Neural cell (in vitro differentiated cells): ENCODE results near the gene FMNL1. TPM values are rescaled to one million over a fixed set of nuclear protein-coding genes. Genes with fewer than 3 reads are reported as not detected.

ENCODE experiments used
- H2AFZ ChIP-seq: fragments of 200-600, 300-800 bp; sonication (generic), shearing (Covaris generic); 2 replicates; pipeline ENCODE4 v1.6.0; 2014; ENCODE audit warnings: low read depth, mild to moderate bottlenecking, antibody characterized with exemption, low read length, moderate library complexity
- H3F3A ChIP-seq: fragments of 200-600 bp; shearing (Covaris generic); 2 replicates; pipeline ENCODE4 v1.6.1; 2016; ENCODE audit warnings: mild to moderate bottlenecking, moderate library complexity, mixed read lengths, antibody characterized with exemption, low read length; ENCODE audit not compliant: insufficient read depth, poor library complexity, severe bottlenecking
- H3K27ac ChIP-seq: fragments of 200-600, 300-800 bp; sonication (generic), shearing (Covaris generic); 2 replicates; pipeline ENCODE4 v1.5.1; 2014; ENCODE audit warnings: mild to moderate bottlenecking, low read length, moderate library complexity
- H3K27me3 ChIP-seq: fragments of 300-800, 200-600 bp; sonication (generic), shearing (Covaris generic); 2 replicates; pipeline ENCODE4 v1.6.0; 2014; ENCODE audit warnings: mild to moderate bottlenecking, low read depth, low read length, moderate library complexity; ENCODE audit not compliant: insufficient read depth
- H3K36me3 ChIP-seq: fragments of 300-800, 200-600 bp; sonication (generic), shearing (Covaris generic); 2 replicates; pipeline ENCODE4 v1.5.1; 2014; ENCODE audit warnings: mild to moderate bottlenecking, antibody characterized with exemption, low read length, moderate library complexity; ENCODE audit not compliant: insufficient read depth
- H3K4me2 ChIP-seq: fragments of 300-800, 200-600 bp; sonication (generic), shearing (Covaris generic); 2 replicates; pipeline ENCODE4 v1.6.0; 2014; ENCODE audit warnings: mild to moderate bottlenecking, low read length
- H3K4me3 ChIP-seq: fragments of 300-800, 200-600 bp; sonication (generic), shearing (Covaris generic); 2 replicates; pipeline ENCODE4 v1.5.1; 2014; ENCODE audit warnings: mild to moderate bottlenecking, low read length, moderate library complexity
- H3K79me2 ChIP-seq: fragments of 200-600 bp; shearing (Covaris generic); replicated peaks from 2 replicates; pipeline ENCODE4 v1.6.0; 2014; ENCODE audit warnings: mild to moderate bottlenecking, low read length, moderate library complexity; ENCODE audit not compliant: insufficient read depth
- H3K9ac ChIP-seq: fragments of 300-800, 200-600 bp; sonication (generic), shearing (Covaris generic); 2 replicates; pipeline ENCODE4 v1.6.1; 2016; ENCODE audit warnings: mild to moderate bottlenecking, low read length, mixed read lengths
- H3K9me2 ChIP-seq: fragments of 200-600 bp; shearing (Covaris generic); 2 replicates; pipeline ENCODE4 v1.6.1; 2016; ENCODE audit warnings: mild to moderate bottlenecking, low read length, mixed read lengths; ENCODE audit not compliant: insufficient read depth
- H3K9me3 ChIP-seq: fragments of 200-600, 300-800 bp; sonication (generic), shearing (Covaris generic); 2 replicates; pipeline ENCODE4 v1.6.1; 2016; ENCODE audit warnings: mild to moderate bottlenecking, mixed run types, low read length, moderate library complexity, mixed read lengths
- H4K20me1 ChIP-seq: fragments of 200-600 bp; shearing (Covaris generic); 2 replicates; pipeline ENCODE4 v1.6.1; 2016; ENCODE audit warnings: mild to moderate bottlenecking, mixed run types; ENCODE audit not compliant: insufficient read depth
- CTCF ChIP-seq: fragments of 450-650 bp; IDR thresholded peaks from 2 replicates; pipeline ENCODE4 v1.5.1; 2014; ENCODE audit warnings: antibody characterized with exemption, mild to moderate bottlenecking, moderate library complexity; ENCODE audit not compliant: poor library complexity, severe bottlenecking
- EP300 ChIP-seq: fragments of 450-650 bp; conservative IDR thresholded peaks from 2 replicates; pipeline ENCODE4 v1.6.1; 2014; ENCODE audit warnings: antibody characterized with exemption, mild to moderate bottlenecking, moderate library complexity; ENCODE audit not compliant: poor library complexity, severe bottlenecking
- EZH2 ChIP-seq: fragments of 200-600, 300-800 bp; shearing (Covaris generic), sonication (generic); IDR thresholded peaks from 2 replicates; pipeline ENCODE4 v1.6.1; 2014; ENCODE audit warnings: antibody characterized with exemption, low read length, borderline replicate concordance, mild to moderate bottlenecking; ENCODE audit not compliant: insufficient read depth, poor library complexity, severe bottlenecking
- MXI1 ChIP-seq: fragments of 450-650 bp; conservative IDR thresholded peaks from 2 replicates; pipeline ENCODE4 v1.6.1; 2014; ENCODE audit warnings: antibody characterized with exemption, mild to moderate bottlenecking; ENCODE audit not compliant: poor library complexity, severe bottlenecking
- POLR2AphosphoS5 ChIP-seq: IDR thresholded peaks from 2 replicates; pipeline ENCODE4 v1.6.1; 2012
- RAD21 ChIP-seq: fragments of 450-650 bp; conservative IDR thresholded peaks from 2 replicates; pipeline ENCODE4 v1.6.1; 2014; ENCODE audit warnings: antibody characterized with exemption, mild to moderate bottlenecking, moderate library complexity
- REST ChIP-seq: IDR thresholded peaks from 2 replicates; pipeline ENCODE4 v1.6.1; 2012; ENCODE audit warnings: borderline replicate concordance
- SMC3 ChIP-seq: fragments of 450-650 bp; conservative IDR thresholded peaks from 2 replicates; pipeline ENCODE4 v1.6.1; 2014; ENCODE audit warnings: antibody characterized with exemption, mild to moderate bottlenecking, moderate library complexity; ENCODE audit not compliant: poor library complexity
- TAF1 ChIP-seq: IDR thresholded peaks from 2 replicates; pipeline ENCODE4 v1.6.1; 2012; ENCODE audit warnings: low read depth
- polyA plus RNA-seq: library from polyadenylated mRNA; depleted of rRNA; stranded (reverse); fragments of >200 nt; gene quantifications from 2 replicates; pipeline ENCODE4 v1.2.3, GENCODE V29; 2014

The FMNL1 gene
- polyA plus RNA-seq, 1 donor from 2014 or later = 5.6 TPM

DNA sequence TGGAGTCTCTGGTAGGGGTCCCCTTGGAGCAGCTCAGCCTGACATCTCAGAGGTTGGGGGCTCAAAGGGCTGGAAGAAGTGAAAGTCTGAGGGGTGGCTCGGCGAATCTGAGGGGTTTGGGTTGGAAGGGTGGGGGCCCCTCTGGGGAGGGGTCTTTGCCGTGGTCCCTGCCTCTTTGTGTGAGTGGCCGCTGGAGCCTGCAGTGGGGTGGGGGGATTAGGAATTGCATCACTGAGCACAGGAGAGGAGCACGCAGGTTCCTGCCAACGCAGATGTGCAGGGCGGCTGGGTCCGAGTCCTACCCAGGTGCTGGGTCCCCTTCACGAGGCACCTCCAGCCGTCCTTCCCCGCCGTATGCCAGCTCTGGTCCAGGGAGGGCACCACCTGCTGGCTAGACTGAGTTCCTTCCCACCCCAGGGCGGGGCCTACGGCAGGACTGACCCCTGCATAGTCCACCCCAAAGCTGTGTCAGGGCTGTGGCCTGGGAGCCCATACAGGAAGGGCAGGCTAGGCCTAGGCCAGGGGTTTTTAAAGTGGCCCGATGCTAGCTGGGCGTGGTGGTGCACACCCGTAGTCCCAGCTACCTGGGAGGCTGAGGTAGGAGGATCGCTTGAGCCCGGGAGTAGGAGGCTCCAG, 9.9 kb downstream of the FMNL1 start:
- H3K9ac ChIP-seq = no peak overlapping the region
- no peaks in the 10 kb centered on the region for H3K27me3 ChIP-seq
- no peak for TF ChIP-seq REST
- TF ChIP-seq CTCF = no peak
- TF ChIP-seq EZH2 = no peak
- TF ChIP-seq TAF1 = no peak
- no peak for TF ChIP-seq POLR2AphosphoS5
- H3K36me3 ChIP-seq = no peaks in the 10 kb centered on the region
- no peaks in the 10 kb centered on the region for H3K9me2 ChIP-seq
- no peak overlapping the region for H2AFZ ChIP-seq
- no peak overlapping the region for H3K4me3 ChIP-seq
- no peaks in the 10 kb centered on the region for H3F3A ChIP-seq
- H3K79me2 ChIP-seq = no peaks in the 10 kb centered on the region
- no peak overlapping the region for H3K4me2 ChIP-seq
- H3K9me3 ChIP-seq = no peaks in the 10 kb centered on the region
- H4K20me1 ChIP-seq = no peaks in the 10 kb centered on the region
- H3K27ac ChIP-seq = no peak overlapping the region

DNA sequence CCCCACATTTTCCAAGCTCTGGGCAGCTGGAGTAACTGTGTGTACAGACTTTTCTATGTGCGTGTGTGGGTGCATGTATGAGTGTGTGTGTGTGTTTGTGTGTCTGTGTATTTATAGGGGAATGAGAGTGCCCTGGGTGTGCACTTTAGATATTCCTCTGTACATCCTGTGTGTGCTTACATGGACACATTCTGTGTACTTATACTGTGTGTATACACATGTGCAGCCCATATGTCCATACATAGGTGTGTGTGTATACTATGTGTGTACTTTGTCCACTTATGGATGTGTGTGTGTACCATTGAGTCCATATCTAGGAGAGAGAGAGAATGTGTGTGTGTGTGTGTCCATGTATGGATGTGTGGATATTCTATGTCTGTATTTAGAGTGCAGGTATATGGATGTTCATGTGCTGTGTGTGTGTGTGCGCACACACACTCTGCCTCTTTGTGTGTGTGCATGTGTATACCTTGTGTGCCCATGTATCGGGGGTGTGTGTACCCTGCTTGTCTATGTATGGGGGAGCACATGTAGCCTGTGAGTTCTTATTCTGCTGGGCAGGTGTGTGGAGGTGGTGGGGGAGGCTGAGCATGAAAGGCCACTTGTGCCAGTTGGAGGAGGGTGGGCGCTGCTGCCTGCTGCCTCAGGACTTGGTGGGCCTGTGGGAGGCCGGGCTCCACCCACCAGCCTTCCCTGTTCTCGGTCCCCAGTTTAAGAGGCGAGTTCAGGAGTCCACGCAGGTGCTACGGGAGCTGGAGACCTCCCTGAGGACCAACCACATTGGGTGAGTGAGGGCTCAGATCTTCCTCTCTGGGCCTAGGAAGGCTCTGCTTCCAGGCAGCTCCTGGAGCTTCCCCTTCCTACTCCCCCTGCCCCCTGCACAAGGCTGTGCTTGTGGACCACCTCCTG, 11.1 kb downstream of the FMNL1 start:
- H3K79me2 ChIP-seq = no peaks in the 10 kb centered on the region
- H3K9me2 ChIP-seq = no peaks in the 10 kb centered on the region
- H3K4me2 ChIP-seq = no peak overlapping the region
- TF ChIP-seq SMC3 (no peak), REST (no peak), CTCF (no peak), MXI1 (no peak), TAF1 (no peak), EP300 (no peak), EZH2 (no peak), RAD21 (no peak), POLR2AphosphoS5 (no peak)
- no peak overlapping the region for H3K4me3 ChIP-seq
- no peak overlapping the region for H2AFZ ChIP-seq
- H3K9me3 ChIP-seq = no peaks in the 10 kb centered on the region
- no peaks in the 10 kb centered on the region for H4K20me1 ChIP-seq
- no peak overlapping the region for H3K27ac ChIP-seq
- H3K27me3 ChIP-seq = no peaks in the 10 kb centered on the region
- H3K36me3 ChIP-seq = no peaks in the 10 kb centered on the region
- no peaks in the 10 kb centered on the region for H3F3A ChIP-seq
- H3K9ac ChIP-seq = no peak overlapping the region
